WTC11 (cell line): Measurements from ENCODE around the gene PCSK7. TPM values are rescaled to one million over a fixed set of nuclear protein-coding genes. Genes with fewer than 3 reads are reported as not detected.

Source experiments
- ATAC-seq: fragments of 200-7000 bp; cut with Tn5 transposase; 2 replicates; pipeline ENCODE4 v1.10.0; 2021; ENCODE audit warnings: mild to moderate bottlenecking, moderate library complexity
- CTCF ChIA-PET: fragments of 300-600 bp; sonication (Branson Sonifier 250); formaldehyde crosslinking; loops from one replicate; lab custom pipeline; 2021; ENCODE audit warnings: antibody characterized with exemption; lab: Charles Lee
- POLR2A ChIA-PET: fragments of 350-600 bp; sonication (Branson Sonifier 250); formaldehyde crosslinking; loops from one replicate; lab custom pipeline; 2021; ENCODE audit warnings: antibody characterized with exemption; lab: Charles Lee
- DNase-seq: peaks from one replicate; pipeline ENCODE4 v3.0.0; 2021; ENCODE audit warnings: low spot score
- H3K27ac Mint-ChIP-seq: 2 replicates; pipeline ENCODE4 v1.8.0; 2021; ENCODE audit warnings: mixed read lengths
- H3K27me3 Mint-ChIP-seq: 2 replicates; pipeline ENCODE4 v1.8.0; 2021; ENCODE audit warnings: low read depth, mild to moderate bottlenecking, moderate library complexity, mixed read lengths
- H3K36me3 Mint-ChIP-seq: 2 replicates; pipeline ENCODE4 v1.8.0; 2021; ENCODE audit warnings: mixed read lengths
- H3K4me1 Mint-ChIP-seq: 2 replicates; pipeline ENCODE4 v1.8.0; 2022; ENCODE audit warnings: mixed read lengths
- H3K4me3 Mint-ChIP-seq: 2 replicates; pipeline ENCODE4 v1.8.0; 2021; ENCODE audit warnings: mild to moderate bottlenecking, moderate library complexity, mixed read lengths
- H3K9me3 Mint-ChIP-seq: 2 replicates; pipeline ENCODE4 v1.8.0; 2021; ENCODE audit warnings: mixed read lengths
- ARID4B ChIP-seq: sonication (generic); formaldehyde crosslinking; IDR thresholded peaks from 2 replicates; pipeline ENCODE4 v1.8.0; 2023; ENCODE audit warnings: missing genetic modification reagents, mild to moderate bottlenecking, borderline replicate concordance
- CBFB ChIP-seq: sonication (generic); formaldehyde crosslinking; IDR thresholded peaks from 2 replicates; pipeline ENCODE4 v1.8.1; 2022; ENCODE audit warnings: mild to moderate bottlenecking, low read depth, missing genetic modification reagents
- CREM ChIP-seq: sonication (generic); formaldehyde crosslinking; IDR thresholded peaks from 2 replicates; pipeline ENCODE4 v1.8.1; 2022; ENCODE audit warnings: mild to moderate bottlenecking, missing genetic modification reagents, moderate library complexity
- CTCF ChIP-seq: fragments of 200-600 bp; IDR thresholded peaks from 2 replicates; pipeline ENCODE4 v1.8.0; 2022; ENCODE audit warnings: antibody characterized with exemption
- E2F4 ChIP-seq: sonication (generic); formaldehyde crosslinking; IDR thresholded peaks from 2 replicates; pipeline ENCODE4 v1.8.1; 2022; ENCODE audit warnings: low read depth, mild to moderate bottlenecking, moderate library complexity, missing genetic modification reagents, borderline replicate concordance
- EMX1 ChIP-seq: fragments of 250-450 bp; sonication (Bioruptor Pico); IDR thresholded peaks from 2 replicates; pipeline ENCODE4 v1.8.0; 2021; ENCODE audit warnings: mild to moderate bottlenecking
- ESRRA ChIP-seq: sonication (generic); formaldehyde crosslinking; IDR thresholded peaks from 2 replicates; pipeline ENCODE4 v1.8.1; 2022; ENCODE audit warnings: mild to moderate bottlenecking, missing genetic modification reagents, borderline replicate concordance
- GABPB1 ChIP-seq: sonication (generic); formaldehyde crosslinking; IDR thresholded peaks from 2 replicates; pipeline ENCODE4 v1.8.1; 2023; ENCODE audit warnings: mild to moderate bottlenecking, missing genetic modification reagents
- KAT7 ChIP-seq: sonication (generic); formaldehyde crosslinking; IDR thresholded peaks from 2 replicates; pipeline ENCODE4 v1.8.1; 2023; ENCODE audit warnings: missing genetic modification reagents, mild to moderate bottlenecking, borderline replicate concordance
- NFE2L1 ChIP-seq: sonication (generic); formaldehyde crosslinking; IDR thresholded peaks from 2 replicates; pipeline ENCODE4 v1.8.1; 2023; ENCODE audit warnings: missing genetic modification reagents
- STAT6 ChIP-seq: sonication (generic); formaldehyde crosslinking; conservative IDR thresholded peaks from 2 replicates; pipeline ENCODE4 v1.8.1; 2023; ENCODE audit warnings: mild to moderate bottlenecking, low read depth, missing genetic modification reagents, moderate library complexity
- TEAD4 ChIP-seq: sonication (generic); formaldehyde crosslinking; IDR thresholded peaks from 2 replicates; pipeline ENCODE4 v1.8.0; 2022; ENCODE audit warnings: mild to moderate bottlenecking, missing genetic modification reagents
- ZBTB21 ChIP-seq: sonication (generic); formaldehyde crosslinking; IDR thresholded peaks from 2 replicates; pipeline ENCODE4 v1.8.1; 2023; ENCODE audit warnings: mild to moderate bottlenecking, missing genetic modification reagents, borderline replicate concordance
- ZNF416 ChIP-seq: fragments of 250-450 bp; sonication (Bioruptor Pico); IDR thresholded peaks from 2 replicates; pipeline ENCODE4 v1.9.0; 2021; ENCODE audit warnings: mild to moderate bottlenecking, inconsistent platforms
- total RNA-seq: library from RNA; stranded (reverse); gene quantifications from 3 replicates; pipeline ENCODE4 v1.2.3, GENCODE V29; 2021
- TF ChIP-seq, protein P1 (sequence below): sonication (generic); formaldehyde crosslinking; IDR thresholded peaks from 2 replicates; pipeline ENCODE4 v1.8.1; 2023; ENCODE audit warnings: mild to moderate bottlenecking, missing genetic modification reagents, borderline replicate concordance
- TF ChIP-seq, protein P2 (sequence below): sonication (generic); formaldehyde crosslinking; IDR thresholded peaks from 2 replicates; pipeline ENCODE4 v1.8.1; 2023; ENCODE audit warnings: mild to moderate bottlenecking, moderate library complexity, missing genetic modification reagents
- TF ChIP-seq, protein P3 (sequence below): sonication (generic); formaldehyde crosslinking; IDR thresholded peaks from 2 replicates; pipeline ENCODE4 v1.8.1; 2022; ENCODE audit warnings: mild to moderate bottlenecking, missing genetic modification reagents, moderate library complexity, borderline replicate concordance

Gene PCSK7
- total RNA-seq, 1 experiment from 2014 or later, result 48.9 TPM

DNA sequence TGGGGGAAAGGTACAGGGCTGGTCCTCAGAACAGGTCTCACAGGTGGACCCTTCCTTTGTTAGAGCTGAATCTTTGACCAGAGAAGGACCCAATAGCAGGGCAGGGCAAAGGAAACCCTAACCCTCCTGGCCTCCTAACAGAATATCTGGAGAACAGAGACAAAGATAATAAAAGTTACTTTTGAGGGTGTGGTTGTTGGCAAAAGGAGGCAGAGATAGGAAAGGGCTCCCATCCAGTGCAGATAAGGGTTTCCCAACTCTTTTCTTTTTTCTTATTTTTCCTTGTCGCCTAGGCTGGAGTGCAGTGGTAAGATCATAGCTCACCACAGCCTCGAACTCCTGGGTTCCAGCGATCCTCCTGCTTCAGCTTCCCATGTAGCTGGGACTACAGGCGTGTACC, 11.9 kb downstream of the PCSK7 start:
- Mint-ChIP-seq H3K27me3 (no peaks in the 10 kb centered on the region), H3K4me3 (no peak overlapping the region), H3K27ac (no peak overlapping the region), H3K4me1 (peaks cover 3% of the 10 kb centered on the region; the same call in 1 of the 2 replicates), H3K9me3 (no peaks in the 10 kb centered on the region), H3K36me3 (peaks cover 11% of the 10 kb centered on the region; the same call in 1 of the 2 replicates)
- ChIA-PET CTCF (interaction anchor here (1.4 to 3.5 kb wide), 2 partner anchors 12 to 40 kb away, joined by 3 to 37 read pairs; partner anchors contain the start of genes PCSK7, RNF214 and SIDT2), POLR2A (no interaction called here)
- TF ChIP-seq TEAD4, result no peak
- no peak for TF ChIP-seq E2F4 (CRISPR knock-in tag)
- TF ChIP-seq, protein P1, sequence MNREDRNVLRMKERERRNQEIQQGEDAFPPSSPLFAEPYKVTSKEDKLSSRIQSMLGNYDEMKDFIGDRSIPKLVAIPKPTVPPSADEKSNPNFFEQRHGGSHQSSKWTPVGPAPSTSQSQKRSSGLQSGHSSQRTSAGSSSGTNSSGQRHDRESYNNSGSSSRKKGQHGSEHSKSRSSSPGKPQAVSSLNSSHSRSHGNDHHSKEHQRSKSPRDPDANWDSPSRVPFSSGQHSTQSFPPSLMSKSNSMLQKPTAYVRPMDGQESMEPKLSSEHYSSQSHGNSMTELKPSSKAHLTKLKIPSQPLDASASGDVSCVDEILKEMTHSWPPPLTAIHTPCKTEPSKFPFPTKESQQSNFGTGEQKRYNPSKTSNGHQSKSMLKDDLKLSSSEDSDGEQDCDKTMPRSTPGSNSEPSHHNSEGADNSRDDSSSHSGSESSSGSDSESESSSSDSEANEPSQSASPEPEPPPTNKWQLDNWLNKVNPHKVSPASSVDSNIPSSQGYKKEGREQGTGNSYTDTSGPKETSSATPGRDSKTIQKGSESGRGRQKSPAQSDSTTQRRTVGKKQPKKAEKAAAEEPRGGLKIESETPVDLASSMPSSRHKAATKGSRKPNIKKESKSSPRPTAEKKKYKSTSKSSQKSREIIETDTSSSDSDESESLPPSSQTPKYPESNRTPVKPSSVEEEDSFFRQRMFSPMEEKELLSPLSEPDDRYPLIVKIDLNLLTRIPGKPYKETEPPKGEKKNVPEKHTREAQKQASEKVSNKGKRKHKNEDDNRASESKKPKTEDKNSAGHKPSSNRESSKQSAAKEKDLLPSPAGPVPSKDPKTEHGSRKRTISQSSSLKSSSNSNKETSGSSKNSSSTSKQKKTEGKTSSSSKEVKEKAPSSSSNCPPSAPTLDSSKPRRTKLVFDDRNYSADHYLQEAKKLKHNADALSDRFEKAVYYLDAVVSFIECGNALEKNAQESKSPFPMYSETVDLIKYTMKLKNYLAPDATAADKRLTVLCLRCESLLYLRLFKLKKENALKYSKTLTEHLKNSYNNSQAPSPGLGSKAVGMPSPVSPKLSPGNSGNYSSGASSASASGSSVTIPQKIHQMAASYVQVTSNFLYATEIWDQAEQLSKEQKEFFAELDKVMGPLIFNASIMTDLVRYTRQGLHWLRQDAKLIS (CRISPR knock-in tag), result no peak
- TF ChIP-seq, protein P2, sequence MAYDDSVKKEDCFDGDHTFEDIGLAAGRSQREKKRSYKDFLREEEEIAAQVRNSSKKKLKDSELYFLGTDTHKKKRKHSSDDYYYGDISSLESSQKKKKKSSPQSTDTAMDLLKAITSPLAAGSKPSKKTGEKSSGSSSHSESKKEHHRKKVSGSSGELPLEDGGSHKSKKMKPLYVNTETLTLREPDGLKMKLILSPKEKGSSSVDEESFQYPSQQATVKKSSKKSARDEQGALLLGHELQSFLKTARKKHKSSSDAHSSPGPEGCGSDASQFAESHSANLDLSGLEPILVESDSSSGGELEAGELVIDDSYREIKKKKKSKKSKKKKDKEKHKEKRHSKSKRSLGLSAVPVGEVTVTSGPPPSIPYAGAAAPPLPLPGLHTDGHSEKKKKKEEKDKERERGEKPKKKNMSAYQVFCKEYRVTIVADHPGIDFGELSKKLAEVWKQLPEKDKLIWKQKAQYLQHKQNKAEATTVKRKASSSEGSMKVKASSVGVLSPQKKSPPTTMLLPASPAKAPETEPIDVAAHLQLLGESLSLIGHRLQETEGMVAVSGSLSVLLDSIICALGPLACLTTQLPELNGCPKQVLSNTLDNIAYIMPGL (CRISPR knock-in tag), result no peak
- TF ChIP-seq ZBTB21 (CRISPR knock-in tag), result no peak
- DNase-seq (no peak), ATAC-seq (no peak)

- Mint-ChIP-seq H3K4me1 (peaks cover 3% of the 10 kb centered on the region; the same call in 1 of the 2 replicates), H3K4me3 (no peak overlapping the region), H3K27me3 (no peaks in the 10 kb centered on the region), H3K9me3 (no peaks in the 10 kb centered on the region), H3K36me3 (peaks cover 12% of the 10 kb centered on the region), H3K27ac (no peak overlapping the region)
- ChIA-PET CTCF (interaction anchor here (1.4 to 3.5 kb wide), 2 partner anchors 13 to 39 kb away, joined by 3 to 37 read pairs; partner anchors contain the start of genes PCSK7, RNF214 and SIDT2), POLR2A (no interaction called here)
- TF ChIP-seq EMX1 (CRISPR knock-in tag), result no peak
- TF ChIP-seq NFE2L1 (CRISPR knock-in tag), result no peak
- TF ChIP-seq CBFB (CRISPR knock-in tag), result no peak
- TF ChIP-seq GABPB1 (CRISPR knock-in tag), result no peak
- TF ChIP-seq, protein P3, sequence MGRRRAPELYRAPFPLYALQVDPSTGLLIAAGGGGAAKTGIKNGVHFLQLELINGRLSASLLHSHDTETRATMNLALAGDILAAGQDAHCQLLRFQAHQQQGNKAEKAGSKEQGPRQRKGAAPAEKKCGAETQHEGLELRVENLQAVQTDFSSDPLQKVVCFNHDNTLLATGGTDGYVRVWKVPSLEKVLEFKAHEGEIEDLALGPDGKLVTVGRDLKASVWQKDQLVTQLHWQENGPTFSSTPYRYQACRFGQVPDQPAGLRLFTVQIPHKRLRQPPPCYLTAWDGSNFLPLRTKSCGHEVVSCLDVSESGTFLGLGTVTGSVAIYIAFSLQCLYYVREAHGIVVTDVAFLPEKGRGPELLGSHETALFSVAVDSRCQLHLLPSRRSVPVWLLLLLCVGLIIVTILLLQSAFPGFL, result no peak
- TF ChIP-seq CTCF, result no peak
- no peak for TF ChIP-seq CREM (CRISPR knock-in tag)
- no peak for TF ChIP-seq ESRRA
- TF ChIP-seq KAT7 (CRISPR knock-in tag), result no peak
- TF ChIP-seq STAT6, result no peak
- no peak for TF ChIP-seq ARID4B (CRISPR knock-in tag)
- no peak for TF ChIP-seq ZNF416 (CRISPR knock-in tag)
- ATAC-seq, result no peak
- no peak for DNase-seq
These were observed 12.4 kb downstream of the PCSK7 start for GRCh38 chr11:117219455-117219854.
